LNCaP clone FGC (cell line): Measurements from ENCODE around the gene COMMD1.

ENCODE experiments used
- DNase-seq: peaks from one replicate; pipeline ENCODE4 v3.0.0-alpha.2; 2011; ENCODE audit warnings: low read depth
- H3K4me3 ChIP-seq: 2 replicates; pipeline ENCODE4 v1.5.1; 2011; ENCODE audit warnings: mild to moderate bottlenecking, low read depth, low read length, control low read depth
- TF ChIP-seq, protein P1 (sequence below): IDR thresholded peaks from 2 replicates; pipeline ENCODE4 v1.5.1; 2012; ENCODE audit warnings: mild to moderate bottlenecking; ENCODE audit not compliant: control insufficient read depth, insufficient read depth; ENCODE audit errors: extremely low read depth

Gene COMMD1

DNA sequence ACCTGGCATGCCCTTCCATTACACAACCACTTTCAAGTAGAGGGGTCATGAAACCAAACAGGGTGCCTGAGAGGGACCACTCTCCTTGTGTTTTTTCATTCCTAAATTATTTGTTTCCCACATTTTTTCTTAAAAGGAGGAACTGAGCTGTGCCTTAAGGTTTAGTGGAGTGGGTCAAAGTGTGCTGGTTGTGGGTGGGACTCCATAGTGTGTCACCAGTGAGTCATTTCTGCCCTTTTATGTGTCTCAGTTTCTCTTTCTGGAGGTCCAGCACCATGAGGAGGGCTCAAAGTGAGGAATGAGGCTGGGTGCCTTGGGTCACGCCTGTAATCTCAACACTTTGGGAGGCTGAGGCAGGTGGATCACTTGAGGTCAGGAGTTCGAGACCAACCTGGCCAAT, 37.8 kb downstream of the COMMD1 start:
- no peak for DNase-seq
- TF ChIP-seq, protein P1, sequence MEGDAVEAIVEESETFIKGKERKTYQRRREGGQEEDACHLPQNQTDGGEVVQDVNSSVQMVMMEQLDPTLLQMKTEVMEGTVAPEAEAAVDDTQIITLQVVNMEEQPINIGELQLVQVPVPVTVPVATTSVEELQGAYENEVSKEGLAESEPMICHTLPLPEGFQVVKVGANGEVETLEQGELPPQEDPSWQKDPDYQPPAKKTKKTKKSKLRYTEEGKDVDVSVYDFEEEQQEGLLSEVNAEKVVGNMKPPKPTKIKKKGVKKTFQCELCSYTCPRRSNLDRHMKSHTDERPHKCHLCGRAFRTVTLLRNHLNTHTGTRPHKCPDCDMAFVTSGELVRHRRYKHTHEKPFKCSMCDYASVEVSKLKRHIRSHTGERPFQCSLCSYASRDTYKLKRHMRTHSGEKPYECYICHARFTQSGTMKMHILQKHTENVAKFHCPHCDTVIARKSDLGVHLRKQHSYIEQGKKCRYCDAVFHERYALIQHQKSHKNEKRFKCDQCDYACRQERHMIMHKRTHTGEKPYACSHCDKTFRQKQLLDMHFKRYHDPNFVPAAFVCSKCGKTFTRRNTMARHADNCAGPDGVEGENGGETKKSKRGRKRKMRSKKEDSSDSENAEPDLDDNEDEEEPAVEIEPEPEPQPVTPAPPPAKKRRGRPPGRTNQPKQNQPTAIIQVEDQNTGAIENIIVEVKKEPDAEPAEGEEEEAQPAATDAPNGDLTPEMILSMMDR, result no peak
- no peak overlapping the region for H3K4me3 ChIP-seq

DNA sequence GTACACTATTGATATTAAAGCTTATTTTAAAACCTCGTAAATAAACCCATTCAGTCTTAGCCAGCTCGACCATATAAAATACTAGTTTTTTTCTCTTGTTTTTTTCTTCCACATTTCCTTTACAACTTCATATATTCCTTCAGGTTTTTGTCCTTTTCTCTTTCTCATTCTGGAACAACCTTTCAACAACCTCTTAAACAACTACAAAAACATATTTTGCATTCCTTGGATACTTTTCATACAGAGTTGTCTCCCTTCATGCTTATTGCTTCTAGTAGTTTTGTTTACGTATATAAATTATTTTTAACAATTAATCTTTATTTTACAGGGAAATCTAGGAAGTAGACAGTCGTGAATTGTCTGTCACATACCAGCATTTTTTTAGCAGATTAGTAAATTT, 41.2 kb downstream of the COMMD1 start:
- DNase-seq, result no peak
- TF ChIP-seq, protein P1, result no peak
- no peak overlapping the region for H3K4me3 ChIP-seq

DNA sequence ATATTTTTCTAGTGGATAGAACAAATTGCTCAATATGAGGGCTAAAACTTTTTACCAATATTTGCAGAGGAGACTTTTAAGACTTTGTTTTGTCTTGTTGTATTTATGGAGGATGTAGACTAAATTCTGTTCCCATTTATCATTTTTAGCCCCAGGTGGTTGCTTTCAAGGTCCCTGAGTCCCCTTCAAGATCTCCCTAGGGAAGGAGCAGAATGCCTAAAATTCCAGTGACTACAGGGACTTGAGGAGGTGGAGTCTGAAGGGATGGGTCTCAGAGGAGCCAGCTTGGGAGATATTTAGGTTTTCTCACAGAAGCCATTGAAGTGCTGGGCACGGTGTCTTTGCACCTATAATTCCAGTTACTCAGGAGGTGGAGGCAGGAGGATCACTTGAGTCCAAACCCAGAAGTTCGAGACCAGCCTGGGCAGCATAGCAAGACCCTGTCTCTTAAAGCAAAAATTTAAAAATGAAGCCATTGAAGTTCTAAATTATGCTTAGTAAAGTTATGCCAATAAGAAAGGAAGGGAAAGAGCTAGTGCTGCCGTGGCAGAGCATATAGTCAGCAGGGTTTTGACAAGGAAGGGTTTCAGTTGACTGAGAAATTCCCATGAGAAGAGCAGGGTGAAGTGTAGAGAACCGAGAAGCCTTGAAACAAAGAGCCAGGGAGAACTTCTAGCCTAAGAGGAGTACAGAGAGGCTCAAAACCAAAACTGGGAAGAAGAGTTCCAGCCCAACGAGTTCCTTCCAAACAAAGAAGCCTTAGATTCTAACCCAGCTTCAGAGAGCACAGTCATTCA, 43.4 kb downstream of the COMMD1 start:
- no peak overlapping the region for H3K4me3 ChIP-seq
- DNase-seq, result no peak
- TF ChIP-seq, protein P1, result no peak

DNA sequence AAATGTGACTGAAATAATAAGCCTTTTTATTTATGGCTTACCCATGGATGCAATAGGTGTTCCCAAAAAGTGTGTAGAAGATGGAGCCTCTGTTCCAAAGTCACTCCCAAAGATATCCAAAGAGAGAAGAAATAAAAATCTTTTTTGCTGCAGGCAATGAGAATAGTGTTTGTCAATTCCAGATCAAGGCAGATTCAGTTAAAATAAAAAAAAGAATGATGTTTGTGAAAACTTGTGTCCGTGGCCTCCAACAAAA, 43.9 kb downstream of the COMMD1 start:
- no peak overlapping the region for H3K4me3 ChIP-seq
- TF ChIP-seq, protein P1, result no peak
- no peak for DNase-seq

DNA sequence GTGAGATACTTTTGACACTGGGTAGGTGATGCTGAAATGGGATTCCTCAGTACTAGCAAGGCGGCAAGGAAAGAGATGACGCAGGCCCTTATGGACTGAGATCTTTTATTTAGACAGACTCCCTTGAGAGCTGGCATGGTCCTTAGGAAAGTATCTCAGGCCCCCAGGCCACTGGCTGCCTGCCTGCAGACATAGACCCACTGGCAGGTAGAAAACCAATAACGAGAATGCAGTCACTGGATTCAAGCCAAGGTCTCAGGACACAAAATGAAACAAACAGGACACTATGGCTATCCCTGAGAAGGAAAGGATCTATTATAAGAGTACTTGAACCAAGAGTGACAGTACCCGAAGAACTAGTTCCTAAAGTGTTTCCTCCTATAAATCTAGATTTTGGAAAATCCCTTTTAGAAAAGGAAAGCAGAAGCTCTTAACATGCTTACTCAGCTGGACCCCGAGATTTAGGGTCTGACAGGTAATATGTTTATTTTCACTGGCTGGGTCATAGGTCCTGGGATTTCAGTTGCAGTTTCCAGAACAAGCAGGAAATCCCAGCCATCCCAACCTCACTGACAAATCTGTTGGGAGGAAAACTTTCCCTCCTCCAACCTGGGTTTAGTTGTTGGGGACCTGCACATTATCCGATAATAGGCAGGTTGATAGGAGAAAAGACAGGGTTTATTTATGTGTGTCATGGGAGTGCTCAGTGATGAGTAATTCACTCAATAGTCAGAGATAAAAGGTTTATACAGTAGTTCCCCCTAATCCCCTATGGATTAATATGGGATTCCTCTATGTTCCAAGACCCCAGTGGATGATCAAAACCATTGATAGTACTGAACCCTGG, 44.5 kb downstream of the COMMD1 start:
- H3K4me3 ChIP-seq, result no peak overlapping the region
- TF ChIP-seq, protein P1, result no peak
- peak; percentile 54 for DNase-seq

DNA sequence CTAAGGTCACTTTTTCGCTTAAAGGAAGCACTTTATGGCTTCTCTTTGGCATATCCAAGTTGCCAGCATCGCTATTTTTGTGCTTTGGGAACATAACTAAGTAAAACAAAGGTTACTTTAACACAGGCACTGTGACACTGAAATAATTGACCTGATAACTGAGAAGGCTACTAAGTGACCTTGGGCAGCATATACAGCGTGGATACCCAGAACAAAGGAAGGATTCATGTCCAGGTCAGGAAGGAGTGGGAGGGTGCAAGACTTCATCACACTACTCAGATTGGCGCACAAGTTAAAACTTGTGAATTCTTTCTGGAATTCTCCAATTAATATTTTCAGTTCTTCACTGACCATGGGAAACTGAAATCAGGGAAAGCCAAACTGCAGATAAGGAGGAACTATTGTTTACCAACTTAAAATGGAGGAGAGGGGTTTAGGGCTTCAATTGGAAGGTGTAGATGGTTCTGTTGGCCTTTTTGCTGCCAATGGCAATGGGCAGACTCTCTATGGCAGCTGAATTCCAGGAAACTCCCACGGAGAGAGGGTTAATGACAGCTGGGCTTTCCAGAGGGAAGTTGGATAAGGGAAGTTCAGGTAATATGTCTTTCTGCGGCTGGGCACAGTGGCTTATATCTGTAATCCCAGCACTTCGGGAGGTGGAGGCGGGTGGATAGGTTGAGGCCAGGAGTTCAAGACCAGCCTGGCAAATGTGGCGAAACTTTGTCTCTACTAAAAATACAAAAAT, 45.3 kb downstream of the COMMD1 start:
- DNase-seq, result no peak
- TF ChIP-seq, protein P1, result no peak

More for the DNA sequence above, 45.3 kb downstream of the COMMD1 start:
- H3K4me3 ChIP-seq, result no peak overlapping the region
